Astrocyte of the hippocampus (primary cell): ENCODE measurements around the gene MANBA.

Experiments
- DNase-seq: peaks from one replicate; pipeline ENCODE4 v3.0.0; 2011; ENCODE audit warnings: low read depth, low spot score

Gene MANBA

DNA sequence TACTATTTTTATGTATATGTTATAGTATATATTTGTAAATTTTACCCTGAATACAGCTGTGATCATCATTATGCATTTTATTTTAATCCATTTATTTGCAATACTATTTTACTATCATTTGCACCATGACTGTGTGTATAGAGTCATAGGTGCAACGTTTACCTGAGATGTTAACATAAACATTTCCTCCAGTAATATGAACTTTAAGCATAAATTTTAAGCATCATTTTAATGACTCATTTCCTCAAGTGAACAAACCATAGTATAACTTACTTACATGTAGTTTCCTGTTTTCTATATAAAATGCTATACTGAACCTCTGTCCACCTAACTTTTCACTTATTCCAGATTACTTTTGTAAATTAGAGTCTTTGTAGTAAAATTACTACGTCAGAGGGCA is 166.8 kb downstream of the MANBA start:
- no peak for DNase-seq

DNA sequence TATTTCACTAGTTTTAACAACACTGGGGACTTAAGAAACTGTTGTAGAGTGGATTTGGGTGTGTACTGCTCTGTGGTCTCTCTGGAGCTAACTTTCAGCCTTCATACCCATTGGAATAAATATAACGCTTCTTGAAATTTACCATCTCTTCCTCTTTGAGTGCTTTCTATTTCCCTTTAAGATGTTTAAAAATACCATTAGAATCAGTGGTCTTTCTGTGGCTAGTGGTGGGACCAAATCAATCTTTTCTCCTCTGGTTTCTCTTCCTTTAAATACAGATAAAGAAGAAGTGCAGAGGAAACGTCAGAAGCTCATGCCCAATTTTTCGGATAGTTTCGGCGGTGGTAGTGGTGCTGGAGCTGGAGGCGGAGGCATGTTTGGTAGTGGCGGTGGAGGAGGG is 167.6 kb downstream of the MANBA start:
- no peak for DNase-seq

DNA sequence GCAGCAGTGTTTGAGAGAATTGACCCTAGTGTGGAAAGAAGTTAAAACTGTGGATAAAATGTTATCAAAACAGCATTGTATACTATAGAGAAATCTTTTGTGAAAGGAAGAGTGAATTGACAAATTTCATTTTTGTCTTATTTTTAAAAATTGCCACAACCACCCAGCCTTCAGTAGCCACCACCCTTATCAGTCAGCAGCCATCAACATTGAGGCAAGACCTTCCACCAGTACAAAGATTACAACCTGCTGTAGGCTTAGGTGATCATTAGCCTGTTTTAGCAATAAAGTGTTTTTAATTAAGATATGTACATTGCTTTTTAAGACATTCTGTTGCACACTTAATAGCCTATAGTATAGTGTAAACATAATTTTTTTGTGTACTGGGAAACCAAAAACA is 168.5 kb downstream of the MANBA start:
- no peak for DNase-seq

DNA sequence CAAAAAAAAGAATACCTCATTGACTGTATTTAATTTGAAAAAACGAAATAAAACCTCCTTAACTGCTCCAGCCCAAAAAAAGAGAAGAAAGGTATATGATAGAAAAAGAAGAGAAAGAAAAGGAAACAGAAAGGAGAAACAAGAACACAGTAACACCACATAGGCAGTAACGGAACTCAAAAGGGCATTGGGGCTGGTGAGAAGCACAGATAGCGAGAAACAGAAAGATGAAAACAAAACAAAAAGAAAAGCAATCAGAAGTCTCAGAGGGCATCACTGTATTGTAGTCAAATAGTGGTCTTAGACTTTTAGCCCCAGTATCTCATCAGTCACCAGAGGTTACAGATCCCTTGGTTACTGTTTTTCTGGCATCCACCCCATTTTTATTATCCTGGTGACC is 171.0 kb downstream of the MANBA start:
- DNase-seq = no peak

DNA sequence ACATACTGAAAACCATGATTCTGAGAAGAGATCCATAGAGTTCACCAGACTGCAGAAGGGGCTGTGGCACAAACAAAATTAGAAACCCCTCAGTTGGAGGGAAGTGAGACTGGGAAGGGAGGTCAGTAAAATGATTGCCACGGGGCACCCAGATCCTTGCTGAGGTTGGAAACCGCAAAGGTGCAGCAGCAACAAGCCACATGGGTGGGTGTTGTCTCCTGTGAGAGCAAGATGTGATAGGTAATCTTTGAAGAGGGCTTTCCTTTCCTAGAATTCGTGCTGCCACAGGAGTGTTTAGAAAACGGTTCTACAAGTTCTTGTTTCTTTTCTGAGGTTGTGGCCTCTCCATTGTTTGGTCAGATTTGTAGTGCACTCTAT is 174.1 kb downstream of the MANBA start:
- DNase-seq = no peak

DNA sequence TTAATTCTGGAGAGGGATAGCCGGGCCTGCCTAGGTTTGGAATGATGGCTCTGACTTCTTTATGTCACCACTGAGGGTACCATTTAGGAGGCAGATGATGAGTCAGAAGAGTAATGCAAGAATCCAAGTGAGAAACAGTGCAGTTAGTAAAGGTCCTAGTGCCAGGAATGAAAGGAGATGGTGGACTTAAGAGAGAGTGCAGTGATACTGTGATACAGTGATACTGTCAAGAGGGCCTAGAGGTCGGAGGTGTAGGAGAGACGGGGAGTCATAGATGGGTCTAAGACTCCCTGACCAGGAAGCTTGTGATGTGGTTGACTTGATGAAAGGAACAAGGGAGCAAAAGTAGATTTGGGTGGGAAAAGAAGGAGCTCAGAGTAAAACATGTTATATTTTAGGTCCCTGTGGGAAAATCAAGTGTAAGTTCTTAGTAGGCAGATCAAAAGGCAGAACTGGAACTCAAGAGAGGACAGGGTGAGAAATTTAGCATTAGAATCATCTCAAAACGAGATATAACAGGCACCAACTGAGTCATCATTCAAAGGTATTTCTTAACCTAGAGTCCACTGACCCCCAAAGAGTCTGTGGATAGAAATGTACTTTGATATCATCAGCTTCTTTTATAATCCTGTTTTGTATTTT is 174.6 kb downstream of the MANBA start:
- no peak for DNase-seq

DNA sequence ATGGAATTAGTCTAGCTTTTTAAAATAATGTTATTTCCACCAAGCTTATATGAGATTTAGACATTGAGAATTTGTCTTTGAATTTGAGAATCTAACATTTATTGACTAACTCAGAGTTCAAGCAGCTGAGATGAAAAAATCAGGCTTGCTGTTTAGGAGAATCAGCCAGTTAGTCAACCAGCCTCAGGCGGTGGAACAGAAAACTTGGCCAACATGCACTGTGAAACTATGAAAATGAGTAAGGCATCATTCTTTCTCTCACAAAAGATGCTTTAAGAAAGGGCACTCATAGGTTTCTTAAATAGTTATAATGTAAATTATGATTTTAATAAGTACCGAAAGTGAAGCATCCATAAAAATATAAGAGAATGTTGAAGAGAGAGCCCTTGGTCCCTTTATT is 175.4 kb downstream of the MANBA start:
- no peak for DNase-seq

DNA sequence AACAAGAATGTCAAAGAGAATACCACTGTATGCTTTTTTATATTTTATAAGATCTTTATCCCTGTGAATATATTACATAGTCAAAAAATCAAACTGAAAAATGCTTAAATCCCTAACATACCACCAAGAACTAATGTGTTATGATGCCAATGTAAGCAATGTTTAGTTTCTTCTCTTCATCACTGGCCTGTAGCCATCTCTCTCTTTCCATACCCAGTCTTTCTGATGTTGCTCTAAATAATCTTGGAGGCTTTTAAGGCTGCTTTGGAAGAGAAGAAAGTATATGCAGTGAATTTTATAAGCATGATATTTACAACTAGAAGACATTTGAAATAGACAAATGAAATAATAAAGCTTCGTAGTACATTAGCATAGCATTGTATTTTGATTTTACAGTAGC is 176.7 kb downstream of the MANBA start:
- no peak for DNase-seq
